AG20443 (cell line): ENCODE results near the gene PLD4.
"Not testable (repeated sequence)": the region's sequence is repeated elsewhere in the genome, so short reads cannot be mapped to it uniquely, and the experiment has no call there.

Source experiments
- DNase-seq: peaks from one replicate; pipeline ENCODE4 v3.0.0; 2012; ENCODE audit warnings: low spot score, mixed read lengths

Gene PLD4

DNA sequence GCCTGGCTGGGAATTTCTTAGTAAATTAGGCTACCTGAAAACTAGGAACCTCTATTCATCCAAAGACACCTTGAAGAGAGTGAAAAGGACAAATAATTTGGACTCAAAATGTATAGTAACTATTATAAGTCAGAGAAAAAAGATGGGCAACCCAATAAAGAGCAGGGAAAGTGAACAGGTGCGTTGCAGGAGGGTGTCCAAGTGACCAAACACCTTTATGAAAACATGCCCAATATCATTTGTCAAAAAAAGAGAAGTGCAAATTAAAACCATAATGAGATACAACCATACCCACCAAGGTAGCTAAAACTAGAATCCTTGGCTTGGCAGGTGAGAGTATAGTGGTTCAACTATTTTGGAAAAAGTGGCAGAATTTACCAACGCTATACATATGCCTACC is 24.9 kb upstream of the PLD4 start:
- no peak for DNase-seq

DNA sequence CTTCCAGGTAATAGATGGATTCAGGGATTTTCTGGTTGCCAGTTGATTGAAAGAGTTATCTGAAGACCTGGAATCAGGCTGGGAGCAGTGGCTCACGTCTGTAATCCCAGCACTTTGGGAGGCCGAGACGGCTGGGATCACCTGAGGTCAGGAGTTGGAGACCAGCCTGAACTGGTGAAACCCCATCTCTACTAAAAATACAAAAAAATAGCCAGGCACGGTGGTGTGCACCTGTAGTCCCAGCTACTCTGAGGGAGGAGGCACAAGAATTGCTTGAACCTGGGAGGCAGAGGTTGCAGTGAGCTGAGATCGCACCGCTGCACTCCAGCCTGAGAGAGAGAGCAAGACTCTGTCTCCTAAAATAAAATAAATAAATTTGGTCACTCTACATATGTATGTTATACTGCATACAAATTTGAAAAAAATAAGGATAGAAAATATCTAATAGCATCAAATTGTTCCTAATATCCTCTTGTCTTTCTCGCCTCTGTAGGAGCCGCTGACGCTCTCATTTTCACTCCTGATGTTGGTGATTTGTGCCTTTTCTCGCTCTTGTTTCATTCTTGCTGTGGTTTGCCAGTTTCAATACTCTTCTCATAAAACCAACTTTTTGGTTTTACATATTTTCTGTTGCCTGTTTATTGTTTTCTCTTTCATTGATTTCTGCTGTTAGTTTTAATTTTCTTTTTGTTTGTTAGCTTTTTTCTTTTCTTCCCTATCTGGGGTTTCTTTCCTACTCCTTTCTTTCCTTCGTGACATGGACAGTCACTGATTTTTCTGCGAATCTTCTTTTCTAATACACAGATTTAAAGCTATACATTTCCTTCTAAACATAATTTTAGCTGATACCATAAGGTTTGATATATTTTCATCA is 23.8 kb upstream of the PLD4 start:
- no peak for DNase-seq

DNA sequence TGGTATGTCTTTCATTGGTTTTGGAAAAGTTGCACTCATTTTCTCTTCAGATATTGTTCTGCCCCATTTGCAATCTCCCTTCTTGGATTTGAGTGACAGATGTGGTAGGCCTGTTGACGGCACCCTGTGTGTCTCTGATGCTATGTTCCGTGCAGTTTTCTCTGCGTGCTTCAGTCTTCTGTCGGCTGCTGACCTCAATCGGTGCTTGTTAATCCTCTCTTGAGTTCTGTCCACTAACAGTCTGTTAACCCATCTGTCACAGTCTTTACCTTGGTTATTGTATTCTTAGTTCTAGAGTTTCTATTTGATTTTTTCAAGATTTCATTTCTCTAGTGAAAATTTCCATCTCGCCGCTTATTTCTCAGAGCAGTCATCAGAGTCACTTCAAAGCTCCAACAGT is 20.7 kb upstream of the PLD4 start:
- DNase-seq = no peak

DNA sequence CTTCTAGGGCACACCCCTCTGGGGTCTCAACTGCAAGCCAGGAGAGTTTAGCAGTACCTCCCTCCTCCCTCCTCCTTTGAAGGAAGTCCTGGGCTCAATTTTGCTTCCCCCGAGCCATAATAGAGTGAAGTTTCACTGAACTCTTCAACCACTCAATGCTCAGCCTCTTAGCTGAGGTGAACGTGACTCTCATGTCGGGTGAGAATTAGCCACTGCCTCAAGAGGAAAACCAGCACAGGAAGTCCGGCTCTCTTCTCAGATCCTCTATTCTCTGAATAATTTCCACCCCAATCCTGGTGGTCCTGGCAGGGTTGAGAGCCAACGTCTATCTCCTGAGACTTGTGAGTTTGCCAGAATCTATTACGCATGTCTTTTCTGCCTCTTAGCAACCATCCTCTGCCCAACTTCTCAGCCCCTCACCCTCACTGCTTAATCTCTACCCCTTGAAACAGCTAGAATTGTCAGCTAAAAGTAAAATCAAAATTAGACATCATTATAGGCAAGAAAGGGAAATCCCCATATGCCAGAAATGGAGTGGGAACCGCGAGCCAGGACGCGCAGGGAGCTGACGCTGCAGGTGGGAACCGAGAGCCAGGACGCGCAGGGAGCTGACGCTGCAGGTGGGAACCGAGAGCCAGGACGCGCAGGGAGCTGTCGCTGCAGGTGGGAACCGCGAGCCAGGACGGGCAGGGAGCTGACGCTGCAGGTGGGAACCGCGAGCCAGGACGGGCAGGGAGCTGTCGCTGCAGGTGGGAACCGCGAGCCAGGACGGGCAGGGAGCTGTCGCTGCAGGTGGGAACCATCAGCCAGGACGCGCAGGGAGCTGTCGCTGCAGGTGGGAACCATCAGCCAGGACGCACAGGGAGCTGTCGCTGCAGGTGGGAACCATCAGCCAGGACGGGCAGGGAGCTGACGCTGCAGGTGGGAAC is 19.8 kb upstream of the PLD4 start:
- DNase-seq = not testable (repeated sequence)

DNA sequence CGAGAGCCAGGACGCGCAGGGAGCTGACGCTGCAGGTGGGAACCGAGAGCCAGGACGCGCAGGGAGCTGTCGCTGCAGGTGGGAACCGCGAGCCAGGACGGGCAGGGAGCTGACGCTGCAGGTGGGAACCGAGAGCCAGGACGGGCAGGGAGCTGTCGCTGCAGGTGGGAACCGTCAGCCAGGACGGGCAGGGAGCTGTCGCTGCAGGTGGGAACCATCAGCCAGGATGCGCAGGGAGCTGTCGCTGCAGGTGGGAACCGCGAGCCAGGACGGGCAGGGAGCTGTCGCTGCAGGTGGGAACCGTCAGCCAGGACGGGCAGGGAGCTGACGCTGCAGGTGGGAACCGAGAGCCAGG is 19.1 kb upstream of the PLD4 start:
- not testable (repeated sequence) for DNase-seq

DNA sequence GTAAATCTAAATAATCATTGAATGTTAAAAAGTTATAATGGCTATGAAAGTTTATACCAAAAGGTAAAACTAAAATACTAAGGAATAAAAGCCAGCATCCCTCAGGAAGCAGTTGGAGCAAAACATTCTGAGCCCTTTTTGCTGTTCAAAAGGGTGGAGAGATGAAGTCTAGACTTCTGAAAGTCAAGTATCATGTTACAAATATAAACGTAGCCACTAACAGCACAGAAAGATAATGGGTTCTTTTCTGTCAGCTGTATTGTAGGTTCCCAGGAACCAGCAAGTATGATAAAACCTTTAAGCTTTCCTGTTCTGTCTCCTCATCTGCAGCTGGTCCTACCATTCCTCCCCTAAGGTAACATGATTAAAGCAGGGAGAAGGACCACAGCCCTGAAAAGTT is 16.4 kb upstream of the PLD4 start:
- no peak for DNase-seq

DNA sequence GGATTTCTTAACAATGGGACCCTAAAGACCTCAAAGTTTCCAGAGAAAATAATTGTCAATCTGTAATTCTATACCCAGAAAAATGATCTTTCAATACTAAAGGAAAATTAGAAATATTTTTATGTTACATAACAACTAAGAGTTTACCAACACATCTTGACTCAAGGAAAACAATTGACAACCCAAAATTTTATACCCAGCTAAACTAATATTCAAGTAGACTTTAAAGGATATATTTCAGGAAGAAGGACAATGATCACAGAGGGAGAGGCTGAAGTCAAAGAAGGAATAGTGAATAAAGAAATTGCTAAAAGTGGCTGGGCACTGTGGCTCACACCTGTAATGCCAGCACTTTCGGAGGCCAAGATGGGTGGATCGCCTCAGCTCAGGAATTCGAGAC is 12.6 kb upstream of the PLD4 start:
- no peak for DNase-seq

DNA sequence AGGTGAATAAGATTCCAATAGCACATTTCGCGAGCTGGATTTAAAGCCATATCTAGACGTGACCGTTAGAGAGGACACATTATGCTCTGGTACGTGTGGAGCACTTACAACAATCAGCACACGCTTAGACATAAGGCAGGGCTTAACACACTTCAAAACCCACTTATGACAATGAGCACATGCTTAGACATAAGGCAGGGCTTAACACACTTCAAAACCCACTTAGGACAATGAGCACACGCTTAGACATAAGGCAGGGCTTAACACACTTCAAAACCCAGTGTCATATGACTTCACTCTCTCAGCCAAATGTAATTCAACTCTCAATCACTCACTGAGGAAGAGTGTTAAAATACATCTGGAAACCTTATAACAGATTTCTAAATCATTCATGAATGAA is 11.2 kb upstream of the PLD4 start:
- DNase-seq = no peak

DNA sequence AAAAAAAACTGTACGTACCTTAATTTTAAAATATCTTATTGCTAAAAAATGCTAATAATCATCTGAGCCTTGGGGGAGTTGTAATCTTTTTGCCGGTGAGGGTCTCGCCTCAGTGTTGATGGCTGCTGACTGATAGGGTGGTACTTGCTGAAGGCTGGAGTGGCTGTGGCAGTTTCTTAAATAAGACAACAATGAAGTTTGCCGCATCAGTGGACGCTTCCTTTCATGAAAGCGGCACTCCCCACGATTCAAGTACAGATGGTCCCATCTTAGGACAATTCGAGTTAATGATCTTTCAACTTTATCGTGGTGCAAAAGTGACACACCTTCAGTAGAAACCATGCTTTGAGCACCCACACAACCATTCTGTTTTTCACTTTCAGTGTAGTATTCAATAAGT is 7.6 kb upstream of the PLD4 start:
- DNase-seq = no peak

DNA sequence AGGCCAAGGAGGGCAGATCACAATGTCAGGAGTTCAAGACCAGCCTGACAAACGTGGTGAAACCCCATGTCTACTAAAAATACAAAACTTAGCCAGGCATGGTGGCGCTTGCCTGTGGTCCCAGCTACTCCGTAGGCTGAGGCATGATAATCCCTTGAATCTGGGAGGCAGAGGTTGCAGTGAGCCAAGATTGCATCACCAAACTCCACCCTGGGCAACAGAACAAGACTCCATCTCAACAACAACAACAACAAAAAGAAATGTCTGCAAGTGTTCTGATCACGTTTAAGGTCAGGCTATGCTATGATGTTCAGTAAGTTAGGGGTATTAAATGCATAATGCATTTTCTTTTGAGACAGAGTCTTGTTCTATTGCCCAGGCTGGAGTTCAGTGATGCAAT is 6.7 kb upstream of the PLD4 start:
- no peak for DNase-seq

DNA sequence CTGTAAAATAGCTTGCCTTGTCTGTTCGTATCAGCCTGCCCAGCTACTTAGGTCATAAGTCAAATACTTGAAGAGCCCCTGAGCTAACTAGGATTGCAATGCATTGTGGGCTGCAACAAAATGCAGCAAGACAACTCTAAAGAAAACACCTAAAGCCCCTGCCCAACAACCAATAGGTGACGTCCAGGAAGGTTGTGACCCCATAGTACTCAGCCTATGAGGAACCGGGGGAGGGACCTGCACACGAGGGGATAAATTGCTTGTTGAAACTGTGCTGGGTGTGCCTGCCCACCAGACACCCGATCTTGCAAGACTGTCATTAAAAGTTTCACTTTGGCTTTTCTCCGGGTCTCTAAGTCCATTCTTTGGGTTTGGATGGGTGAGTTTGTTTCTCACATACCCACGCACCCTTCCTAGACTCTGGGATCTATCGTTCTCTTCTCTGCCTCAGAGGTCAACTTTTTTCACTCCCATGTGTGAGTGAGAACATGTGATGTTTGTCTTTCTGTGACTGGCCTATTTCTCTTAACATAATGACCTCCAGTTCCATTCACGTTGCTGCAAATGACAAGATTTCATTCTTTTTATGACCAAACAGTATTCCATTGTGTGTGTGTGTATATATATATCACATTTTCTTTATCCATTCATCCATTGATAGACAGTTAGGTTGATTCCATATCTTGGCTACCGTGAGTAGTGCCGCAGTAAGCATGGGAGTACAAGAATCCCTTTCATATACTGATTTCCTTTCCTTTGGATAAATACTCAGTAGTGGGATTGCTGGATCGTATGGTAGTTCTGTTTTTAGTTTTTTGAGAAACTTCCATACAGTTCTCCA is 5.3 kb upstream of the PLD4 start:
- DNase-seq = not testable (repeated sequence)

DNA sequence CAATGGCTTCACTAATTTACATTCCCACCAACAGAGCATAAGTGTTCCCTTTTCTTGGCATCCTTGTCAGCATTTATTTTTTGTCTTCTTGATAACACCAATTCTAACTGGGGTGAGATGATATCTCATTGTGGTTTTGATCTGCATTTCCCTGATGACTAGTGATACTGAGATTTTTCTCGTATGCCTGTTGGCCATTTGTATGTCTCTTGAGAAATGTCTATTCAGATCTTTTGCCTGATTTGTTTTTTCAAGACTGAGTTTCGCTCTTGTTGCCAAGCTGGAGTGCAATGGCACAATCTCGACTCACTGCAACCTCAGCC is 4.7 kb upstream of the PLD4 start:
- no peak for DNase-seq

DNA sequence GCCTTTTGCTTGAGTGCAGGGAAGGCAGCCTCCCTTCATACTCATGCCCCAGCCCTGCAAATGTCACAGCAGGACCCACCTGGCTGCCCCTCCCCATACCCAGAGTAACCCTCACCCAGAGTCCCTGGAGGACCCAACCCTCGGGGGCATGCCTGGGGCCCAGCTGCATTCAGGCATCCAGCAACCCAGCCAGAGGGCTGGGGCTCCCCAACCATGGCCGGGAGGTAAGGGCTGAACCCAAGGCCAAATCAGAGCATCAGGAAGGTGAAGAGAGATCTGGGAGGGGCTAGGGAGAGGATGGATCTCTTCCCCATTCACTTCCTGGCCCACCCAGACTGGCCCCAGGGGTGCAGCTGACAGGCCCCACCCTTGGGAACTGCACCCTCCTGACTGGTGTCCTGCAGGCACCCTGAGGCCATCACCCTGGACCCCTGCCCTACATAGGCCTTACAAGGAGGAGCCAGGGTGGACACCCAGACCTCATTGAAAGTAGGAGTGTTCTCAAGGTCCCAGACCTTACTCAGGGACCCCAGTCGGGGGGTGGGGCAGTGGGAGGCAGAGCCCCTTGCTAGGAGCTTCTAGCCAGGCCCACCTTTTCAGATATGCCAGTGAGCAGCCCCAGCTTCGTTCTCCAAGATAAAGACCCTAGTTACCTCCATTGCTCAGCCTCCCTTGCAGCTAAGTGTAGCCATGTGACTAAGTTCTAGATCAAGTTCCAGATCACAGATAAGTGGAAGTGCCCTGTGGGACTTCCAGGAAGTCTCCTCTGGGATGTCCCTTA is 849 bp upstream of the PLD4 start:
- DNase-seq = no peak

DNA sequence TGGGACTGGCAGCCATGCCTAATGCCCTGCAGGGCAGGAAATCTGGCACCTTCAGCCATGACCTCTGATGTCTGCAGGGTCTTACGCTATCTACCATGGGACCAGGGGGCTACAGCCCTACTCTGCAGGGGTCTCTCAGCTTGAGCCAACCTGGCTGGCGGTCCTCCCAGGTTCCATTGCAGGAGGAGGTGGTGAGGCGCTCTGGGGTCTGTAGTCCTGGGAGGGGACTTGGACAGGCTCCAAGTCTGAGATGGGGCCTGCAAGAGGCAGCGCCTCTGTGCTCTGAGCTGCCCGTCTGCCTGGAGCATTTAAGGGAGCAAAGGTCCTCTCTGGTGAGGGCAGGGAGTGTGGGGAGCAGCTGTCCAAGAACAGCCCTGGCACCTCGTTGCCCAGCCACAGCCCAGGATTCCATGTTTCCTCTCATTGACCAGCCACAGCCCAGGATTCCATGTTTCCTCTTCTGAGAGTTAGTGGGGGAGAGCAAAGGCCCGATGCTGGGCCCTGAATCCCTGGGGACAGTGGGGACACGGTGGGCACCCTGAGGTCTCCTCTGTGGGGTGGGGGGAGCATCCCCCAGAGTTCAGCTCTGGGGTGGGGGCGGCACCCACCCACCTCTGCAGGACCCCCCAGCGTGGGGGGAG is 655 bp downstream of the PLD4 start:
- no peak for DNase-seq

DNA sequence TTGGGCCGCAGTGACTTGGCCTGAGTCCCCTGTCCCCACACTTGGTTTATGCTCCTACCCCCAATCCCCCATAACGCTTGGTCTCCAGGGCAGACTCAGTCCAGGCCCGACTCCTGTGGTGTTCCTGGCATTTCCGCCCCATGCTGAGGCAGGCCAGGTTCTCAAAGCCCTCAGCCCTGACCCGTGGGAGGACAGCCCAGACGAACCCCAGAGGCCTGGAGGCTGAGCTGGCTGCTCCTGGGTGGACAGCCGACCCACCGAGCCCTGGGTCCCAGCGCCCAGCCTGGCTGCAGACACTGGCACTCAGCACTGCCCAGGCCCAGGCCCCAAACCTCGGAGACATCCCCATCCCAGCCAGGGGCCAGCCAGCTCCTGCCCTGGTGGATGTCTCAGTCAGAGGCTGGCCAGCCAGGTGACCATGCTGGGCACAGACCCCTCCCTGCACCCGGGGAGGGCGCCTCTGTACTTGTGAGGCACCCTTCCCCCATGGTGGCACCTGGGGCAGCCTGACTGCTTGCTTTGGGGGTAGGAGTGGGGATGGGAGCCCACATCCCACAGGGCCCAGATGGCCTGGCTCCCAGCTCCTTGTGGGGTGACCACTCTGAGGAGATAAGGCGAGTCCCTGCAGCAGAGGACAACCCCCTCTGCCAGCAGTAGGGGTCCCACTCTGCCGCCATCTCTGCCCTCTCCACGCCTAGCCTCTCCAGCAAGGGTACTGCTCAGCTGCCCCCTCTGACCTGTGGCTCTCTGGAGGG is 1.4 kb downstream of the PLD4 start:
- DNase-seq = no peak

DNA sequence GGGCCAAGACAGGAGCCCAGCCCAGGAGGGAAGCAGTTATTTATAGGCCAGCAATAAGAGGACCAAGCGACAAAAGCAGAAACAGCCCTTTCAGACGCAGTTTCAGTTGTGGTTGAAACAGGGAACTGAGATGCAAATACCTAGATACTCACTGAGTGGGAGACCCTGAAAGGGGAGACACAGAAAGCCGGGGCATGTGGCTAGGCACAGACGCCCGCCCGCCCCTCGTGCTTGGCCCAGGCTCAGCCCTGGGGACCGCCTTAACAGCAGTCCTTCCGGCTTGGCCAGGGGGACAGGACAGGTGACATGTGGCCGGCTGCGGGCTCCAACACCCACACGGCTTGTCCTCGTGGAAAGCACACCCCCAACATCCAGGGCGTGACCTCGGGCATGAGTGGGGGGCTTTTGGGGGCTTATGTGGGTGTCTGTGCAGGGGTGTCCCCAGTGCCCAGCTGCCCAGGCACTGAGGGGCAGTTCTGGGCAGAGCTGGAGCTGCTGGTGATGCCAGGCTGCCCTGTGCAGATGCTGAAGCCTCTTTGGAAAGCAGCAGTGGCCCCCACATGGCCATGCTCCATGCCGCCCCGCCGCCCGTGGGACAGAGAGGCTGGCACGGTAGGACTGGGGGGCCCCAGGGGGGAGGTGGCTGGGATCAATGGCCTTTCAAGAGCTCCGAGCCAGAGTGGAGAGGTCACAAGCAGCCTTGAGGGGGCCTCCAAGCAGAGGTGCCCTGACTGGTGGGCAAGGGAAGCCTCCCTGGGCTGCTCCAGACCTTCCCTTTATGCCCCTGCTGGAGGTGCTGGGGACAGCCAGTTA is 2.1 kb downstream of the PLD4 start:
- DNase-seq = no peak

DNA sequence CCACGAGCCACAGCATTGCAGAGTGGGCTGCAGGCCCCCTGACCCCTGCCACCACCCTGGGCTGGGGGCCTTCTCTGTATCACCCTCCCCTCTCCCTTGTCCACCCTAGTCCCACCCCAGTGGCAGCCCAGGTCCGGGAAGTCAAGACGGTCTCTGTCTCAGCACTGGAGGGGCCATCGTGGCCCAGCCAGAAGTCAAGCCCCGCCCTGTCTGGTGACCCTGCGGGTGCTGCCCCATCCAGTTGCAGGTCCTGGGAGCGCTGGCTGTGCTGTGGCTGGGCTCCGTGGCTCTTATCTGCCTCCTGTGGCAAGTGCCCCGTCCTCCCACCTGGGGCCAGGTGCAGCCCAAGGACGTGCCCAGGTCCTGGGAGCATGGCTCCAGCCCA is 2.7 kb downstream of the PLD4 start:
- DNase-seq = no peak

DNA sequence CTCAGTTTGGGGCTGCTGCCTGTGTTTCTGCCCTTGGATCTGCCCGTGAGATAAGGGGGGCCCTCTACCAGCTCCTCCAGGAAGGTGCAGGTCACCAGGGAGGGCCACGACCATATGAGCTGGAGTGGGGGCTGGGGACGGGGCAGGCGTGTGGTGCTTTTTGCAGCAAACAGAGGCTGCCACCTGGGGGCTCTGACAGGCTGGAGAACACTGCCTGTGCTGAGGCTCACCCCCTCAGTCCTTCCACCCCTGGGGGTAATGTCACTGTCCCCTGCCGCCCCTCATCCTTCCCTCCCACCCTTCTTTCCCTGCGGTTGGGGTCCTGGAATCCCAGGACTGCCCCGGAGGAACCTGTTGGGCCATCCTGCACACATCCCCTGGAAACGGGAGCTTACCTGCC is 3.2 kb downstream of the PLD4 start:
- DNase-seq = no peak

DNA sequence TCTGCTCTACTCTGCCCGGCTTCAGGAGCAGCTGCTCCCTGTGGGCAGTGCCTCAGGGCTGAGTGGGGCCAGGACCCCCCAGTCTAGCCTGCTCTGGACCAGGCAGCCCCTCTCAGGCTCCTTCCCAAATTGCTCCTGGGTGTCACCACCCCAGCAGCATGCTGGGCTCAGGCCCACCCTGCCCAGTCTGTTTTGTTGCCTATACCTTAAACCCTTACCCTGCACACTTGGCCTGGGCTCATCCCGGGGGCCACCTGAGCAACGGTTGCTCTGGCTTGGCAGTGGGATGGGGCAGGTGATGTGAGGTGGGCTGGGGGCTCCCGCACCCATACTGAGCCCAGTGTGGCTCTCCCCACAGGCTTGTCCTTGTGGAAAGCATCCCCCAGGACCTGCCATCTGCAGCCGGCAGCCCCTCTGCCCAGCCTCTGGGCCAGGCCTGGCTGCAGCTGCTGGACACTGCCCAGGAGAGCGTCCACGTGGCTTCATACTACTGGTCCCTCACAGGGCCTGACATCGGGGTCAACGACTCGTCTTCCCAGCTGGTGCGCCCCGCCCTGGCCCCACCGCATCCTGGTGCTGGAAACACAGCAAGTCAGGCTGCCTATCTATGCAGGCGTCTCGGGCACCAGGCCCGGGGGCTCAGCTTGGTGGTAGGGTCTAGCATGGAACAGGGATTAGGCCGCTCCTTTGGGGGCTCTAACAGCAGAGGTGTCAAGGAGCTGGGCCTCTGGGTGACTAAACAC is 3.9 kb downstream of the PLD4 start:
- DNase-seq = no peak
